GM12872 (cell line): ENCODE results near the gene MYO9B.

Experiments used
- TF ChIP-seq, protein P1 (sequence below): IDR thresholded peaks from 3 replicates; pipeline ENCODE4 v1.5.1; 2011; ENCODE audit warnings: low read depth, mild to moderate bottlenecking, low read length, moderate library complexity; ENCODE audit not compliant: insufficient read depth

Gene MYO9B

DNA sequence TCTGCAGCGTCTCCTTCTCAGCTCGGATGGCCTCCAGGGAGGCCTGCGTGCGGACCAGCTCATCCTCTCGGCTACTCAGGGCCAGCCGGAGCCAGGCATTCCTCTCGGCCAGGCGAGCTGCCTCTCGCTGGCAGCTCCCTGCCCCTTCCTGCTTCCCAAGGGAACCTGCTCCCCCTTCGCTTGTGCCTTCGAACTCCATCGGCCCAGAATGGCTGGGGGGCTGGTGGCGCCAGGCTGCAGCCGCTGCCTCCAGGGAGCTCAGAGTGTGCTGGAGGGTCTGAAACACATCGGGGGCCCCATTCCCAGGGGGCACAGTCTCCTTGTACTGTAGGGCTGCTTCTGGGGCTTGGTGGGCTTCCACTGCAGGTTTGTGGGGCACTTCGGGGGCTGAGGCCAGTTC lies 187.0 kb downstream of the MYO9B start:
- TF ChIP-seq, protein P1, sequence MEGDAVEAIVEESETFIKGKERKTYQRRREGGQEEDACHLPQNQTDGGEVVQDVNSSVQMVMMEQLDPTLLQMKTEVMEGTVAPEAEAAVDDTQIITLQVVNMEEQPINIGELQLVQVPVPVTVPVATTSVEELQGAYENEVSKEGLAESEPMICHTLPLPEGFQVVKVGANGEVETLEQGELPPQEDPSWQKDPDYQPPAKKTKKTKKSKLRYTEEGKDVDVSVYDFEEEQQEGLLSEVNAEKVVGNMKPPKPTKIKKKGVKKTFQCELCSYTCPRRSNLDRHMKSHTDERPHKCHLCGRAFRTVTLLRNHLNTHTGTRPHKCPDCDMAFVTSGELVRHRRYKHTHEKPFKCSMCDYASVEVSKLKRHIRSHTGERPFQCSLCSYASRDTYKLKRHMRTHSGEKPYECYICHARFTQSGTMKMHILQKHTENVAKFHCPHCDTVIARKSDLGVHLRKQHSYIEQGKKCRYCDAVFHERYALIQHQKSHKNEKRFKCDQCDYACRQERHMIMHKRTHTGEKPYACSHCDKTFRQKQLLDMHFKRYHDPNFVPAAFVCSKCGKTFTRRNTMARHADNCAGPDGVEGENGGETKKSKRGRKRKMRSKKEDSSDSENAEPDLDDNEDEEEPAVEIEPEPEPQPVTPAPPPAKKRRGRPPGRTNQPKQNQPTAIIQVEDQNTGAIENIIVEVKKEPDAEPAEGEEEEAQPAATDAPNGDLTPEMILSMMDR = no peak
